Hepatocyte (in vitro differentiated cells): ENCODE measurements around the gene CCT4. TPM values are rescaled to one million over a fixed set of nuclear protein-coding genes. Genes with fewer than 3 reads are reported as not detected.
A peak's percentile ranks its signal among the peaks of the same experiment; 100 is the strongest.

Source experiments
- DNase-seq: peaks from one replicate; pipeline ENCODE4 v3.0.0-alpha.2; 2016; ENCODE audit warnings: low spot score
- H2AFZ ChIP-seq: fragments of 200-600 bp; sonication (generic); 2 replicates; pipeline ENCODE4 v1.6.0; 2016; ENCODE audit warnings: antibody characterized with exemption, mild to moderate bottlenecking
- H3K27ac ChIP-seq: fragments of 200-600 bp; sonication (generic); 2 replicates; pipeline ENCODE4 v1.5.1; 2016; ENCODE audit warnings: mild to moderate bottlenecking
- H3K27me3 ChIP-seq: fragments of 200-600 bp; sonication (generic); 2 replicates; pipeline ENCODE4 v1.6.1; 2016
- H3K36me3 ChIP-seq: fragments of 200-600 bp; sonication (generic); replicated peaks from 2 replicates; pipeline ENCODE4 v1.5.1; 2016; ENCODE audit warnings: low read depth; ENCODE audit not compliant: insufficient read depth
- H3K4me1 ChIP-seq: fragments of 200-600 bp; sonication (generic); 2 replicates; pipeline ENCODE4 v1.5.1; 2016; ENCODE audit warnings: mild to moderate bottlenecking, moderate library complexity; ENCODE audit not compliant: insufficient read depth
- H3K4me2 ChIP-seq: fragments of 200-600 bp; sonication (generic); 2 replicates; pipeline ENCODE4 v1.6.0; 2016
- H3K4me3 ChIP-seq: fragments of 200-600 bp; sonication (generic); 2 replicates; pipeline ENCODE4 v1.5.1; 2016; ENCODE audit warnings: mild to moderate bottlenecking
- H3K79me2 ChIP-seq: fragments of 200-600 bp; sonication (generic); 2 replicates; pipeline ENCODE4 v1.6.0; 2017; ENCODE audit warnings: mild to moderate bottlenecking
- H3K9me2 ChIP-seq: fragments of 200-600 bp; sonication (generic); replicated peaks from 2 replicates; pipeline ENCODE4 v1.6.0; 2017; ENCODE audit warnings: mild to moderate bottlenecking; ENCODE audit not compliant: insufficient read depth
- H3K9me3 ChIP-seq: fragments of 200-600 bp; sonication (generic); 2 replicates; pipeline ENCODE4 v1.5.1; 2016; ENCODE audit warnings: low read depth, mild to moderate bottlenecking
- H4K20me1 ChIP-seq: fragments of 200-600 bp; sonication (generic); 2 replicates; pipeline ENCODE4 v1.6.0; 2016; ENCODE audit warnings: mild to moderate bottlenecking; ENCODE audit not compliant: insufficient read depth, poor library complexity, severe bottlenecking
- EZH2 ChIP-seq: fragments of 200-600 bp; sonication (generic); IDR thresholded peaks from 2 replicates; pipeline ENCODE4 v1.6.1; 2016; ENCODE audit warnings: antibody characterized with exemption, mild to moderate bottlenecking, borderline replicate concordance
- EZH2phosphoT487 ChIP-seq: fragments of 200-600 bp; sonication (generic); IDR thresholded peaks from one replicate; pipeline ENCODE4 v1.6.1; 2018; ENCODE audit warnings: antibody characterized with exemption, mild to moderate bottlenecking, low read depth, moderate library complexity; ENCODE audit not compliant: unreplicated experiment, severe bottlenecking
- WGBS: methylation state at CpG from one replicate; pipeline ENCODE4 v1.1.6; 2016; ENCODE audit warnings: low lambda C conversion rate; ENCODE audit errors: missing lambda C conversion rate; 5-methylcytosine and 5-hydroxymethylcytosine counted together
- polyA plus RNA-seq: library from polyadenylated mRNA; unstranded; fragments of >200 nt; fragmentation: Nextera tagmentation; extraction: Ambion mirVana; gene quantifications from 2 replicates; pipeline ENCODE4 v1.2.1, GENCODE V29; 2016
- total RNA-seq: library from RNA; depleted of rRNA; stranded (reverse); fragments of >200 nt; gene quantifications from 2 replicates; pipeline ENCODE4 v1.2.3, GENCODE V29; 2014
- TF ChIP-seq, protein P1 (sequence below): fragments of 200-600 bp; sonication (generic); IDR thresholded peaks from 2 replicates; pipeline ENCODE4 v1.5.1; 2016; ENCODE audit warnings: antibody characterized with exemption, mild to moderate bottlenecking; ENCODE audit not compliant: poor library complexity

CCT4 gene, protein sequence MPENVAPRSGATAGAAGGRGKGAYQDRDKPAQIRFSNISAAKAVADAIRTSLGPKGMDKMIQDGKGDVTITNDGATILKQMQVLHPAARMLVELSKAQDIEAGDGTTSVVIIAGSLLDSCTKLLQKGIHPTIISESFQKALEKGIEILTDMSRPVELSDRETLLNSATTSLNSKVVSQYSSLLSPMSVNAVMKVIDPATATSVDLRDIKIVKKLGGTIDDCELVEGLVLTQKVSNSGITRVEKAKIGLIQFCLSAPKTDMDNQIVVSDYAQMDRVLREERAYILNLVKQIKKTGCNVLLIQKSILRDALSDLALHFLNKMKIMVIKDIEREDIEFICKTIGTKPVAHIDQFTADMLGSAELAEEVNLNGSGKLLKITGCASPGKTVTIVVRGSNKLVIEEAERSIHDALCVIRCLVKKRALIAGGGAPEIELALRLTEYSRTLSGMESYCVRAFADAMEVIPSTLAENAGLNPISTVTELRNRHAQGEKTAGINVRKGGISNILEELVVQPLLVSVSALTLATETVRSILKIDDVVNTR
- total RNA-seq (107 and 115 TPM in 2 replicates), polyA plus RNA-seq (84.3 and 84.6 TPM in 2 replicates)

DNA sequence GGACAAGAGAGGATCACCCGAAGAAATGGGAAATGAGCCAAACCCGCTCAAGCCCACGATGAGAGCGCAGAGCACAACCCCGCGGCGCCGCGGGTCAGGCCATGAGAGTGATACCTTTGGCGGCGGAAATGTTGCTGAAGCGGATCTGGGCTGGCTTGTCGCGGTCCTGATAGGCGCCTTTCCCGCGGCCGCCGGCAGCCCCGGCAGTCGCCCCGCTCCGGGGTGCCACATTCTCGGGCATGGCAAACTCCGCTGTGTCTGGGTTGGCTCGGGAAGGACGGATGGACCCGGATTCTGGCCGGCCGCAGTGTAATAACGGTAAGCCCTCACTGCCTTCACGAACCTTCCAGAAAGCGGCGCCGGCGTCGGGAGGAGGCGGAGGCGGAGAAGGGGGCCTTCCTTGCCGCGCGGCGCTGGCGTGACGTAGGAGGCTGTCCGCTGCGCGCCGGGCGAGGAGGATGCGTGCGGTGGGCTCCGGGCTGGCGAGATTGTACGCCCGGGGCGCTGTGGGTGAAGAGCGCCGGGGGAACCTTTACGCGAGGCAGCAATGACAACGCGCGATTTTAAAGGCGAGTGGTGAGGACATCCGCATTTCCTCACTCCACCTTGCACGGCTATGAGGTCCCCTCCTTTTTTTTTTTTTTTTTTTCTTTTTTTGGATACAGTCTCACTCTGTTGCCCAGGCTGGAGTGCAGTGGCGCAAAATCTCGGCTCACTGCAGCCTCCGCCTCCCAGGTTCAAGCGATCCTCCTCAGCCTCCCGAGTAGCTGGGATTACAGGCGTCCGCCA is at the start of gene CCT4:
Gene CCT4 (minus strand): TSS at position 390 of the 789 bp plus-strand sequence. CDS start 149 bp downstream, at position 241.
- Histone ChIP-seq H3K27me3 (no peaks in the 10 kb centered on the region), H3K36me3 (no peaks in the 10 kb centered on the region), H4K20me1 (peaks cover 30% of the 10 kb centered on the region), H2AFZ (peak within 1 kb of the TSS; percentile 83), H3K4me1 (peaks cover 12% of the 10 kb centered on the region), H3K9me2 (no peaks in the 10 kb centered on the region), H3K4me3 (peak within 1 kb of the TSS; percentile 77), H3K79me2 (peaks cover 47% of the 10 kb centered on the region), H3K4me2 (peak within 1 kb of the TSS; percentile 77), H3K27ac (peak within 1 kb of the TSS; percentile 96), H3K9me3 (no peaks in the 10 kb centered on the region)
- 2% methylated on average over 71 of the region's 74 CpGs for WGBS
- DNase-seq, result peak; percentile 94
- TF ChIP-seq, protein P1, sequence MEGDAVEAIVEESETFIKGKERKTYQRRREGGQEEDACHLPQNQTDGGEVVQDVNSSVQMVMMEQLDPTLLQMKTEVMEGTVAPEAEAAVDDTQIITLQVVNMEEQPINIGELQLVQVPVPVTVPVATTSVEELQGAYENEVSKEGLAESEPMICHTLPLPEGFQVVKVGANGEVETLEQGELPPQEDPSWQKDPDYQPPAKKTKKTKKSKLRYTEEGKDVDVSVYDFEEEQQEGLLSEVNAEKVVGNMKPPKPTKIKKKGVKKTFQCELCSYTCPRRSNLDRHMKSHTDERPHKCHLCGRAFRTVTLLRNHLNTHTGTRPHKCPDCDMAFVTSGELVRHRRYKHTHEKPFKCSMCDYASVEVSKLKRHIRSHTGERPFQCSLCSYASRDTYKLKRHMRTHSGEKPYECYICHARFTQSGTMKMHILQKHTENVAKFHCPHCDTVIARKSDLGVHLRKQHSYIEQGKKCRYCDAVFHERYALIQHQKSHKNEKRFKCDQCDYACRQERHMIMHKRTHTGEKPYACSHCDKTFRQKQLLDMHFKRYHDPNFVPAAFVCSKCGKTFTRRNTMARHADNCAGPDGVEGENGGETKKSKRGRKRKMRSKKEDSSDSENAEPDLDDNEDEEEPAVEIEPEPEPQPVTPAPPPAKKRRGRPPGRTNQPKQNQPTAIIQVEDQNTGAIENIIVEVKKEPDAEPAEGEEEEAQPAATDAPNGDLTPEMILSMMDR, result no peak
- no peak for TF ChIP-seq EZH2phosphoT487
- TF ChIP-seq EZH2, result no peak

- Histone ChIP-seq H3K9me3 (no peaks in the 10 kb centered on the region), H4K20me1 (no peaks in the 10 kb centered on the region), H3K27me3 (no peaks in the 10 kb centered on the region), H3K27ac (no peak overlapping the region), H3K36me3 (no peaks in the 10 kb centered on the region), H3K9me2 (no peaks in the 10 kb centered on the region), H3K4me1 (peaks cover 4% of the 10 kb centered on the region), H3K79me2 (peaks cover 2% of the 10 kb centered on the region), H3K4me2 (no peak overlapping the region), H3K4me3 (no peak overlapping the region), H2AFZ (no peak overlapping the region)
- no peak for DNase-seq
- WGBS, result 82% methylated on average over 5 of the region's 5 CpGs
- TF ChIP-seq EZH2phosphoT487 (no peak), EZH2 (no peak)
- TF ChIP-seq, protein P1, result no peak
Observed at GRCh38 chr2:61937886-61938285, 49.4 kb upstream of the CCT4 start.

DNA sequence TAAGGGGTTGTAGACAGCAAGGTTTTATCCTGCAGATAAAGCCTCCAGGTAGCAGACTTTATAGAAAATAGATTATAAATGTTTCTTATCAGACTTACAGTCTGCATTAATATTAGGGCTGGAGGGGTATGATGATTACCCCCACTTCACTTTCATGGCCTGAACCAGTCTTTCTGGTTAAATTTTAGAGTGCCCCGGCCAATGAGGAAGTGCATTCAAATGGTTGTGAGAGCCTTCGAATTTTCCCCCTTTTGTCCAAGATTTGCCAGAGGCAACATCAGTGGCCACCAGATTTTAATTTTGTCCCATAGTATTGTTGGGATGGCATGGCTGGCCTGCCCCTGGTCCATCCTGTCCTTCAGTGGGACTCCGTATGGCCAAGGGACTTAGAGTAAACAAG is 48.6 kb upstream of the CCT4 start:
- TF ChIP-seq EZH2phosphoT487 (no peak), EZH2 (no peak)
- TF ChIP-seq, protein P1, result no peak
- no peak overlapping the region for H3K4me3 ChIP-seq
- no peak overlapping the region for H3K27ac ChIP-seq
- no peaks in the 10 kb centered on the region for H3K27me3 ChIP-seq
- H4K20me1 ChIP-seq, result no peaks in the 10 kb centered on the region
- H3K4me1 ChIP-seq, result peaks cover 4% of the 10 kb centered on the region
- H3K79me2 ChIP-seq, result peaks cover 2% of the 10 kb centered on the region
- H2AFZ ChIP-seq, result no peak overlapping the region
- 90% methylated on average over 3 of the region's 3 CpGs for WGBS
- H3K9me3 ChIP-seq, result no peaks in the 10 kb centered on the region
- no peak overlapping the region for H3K4me2 ChIP-seq
- H3K36me3 ChIP-seq, result no peaks in the 10 kb centered on the region
- no peaks in the 10 kb centered on the region for H3K9me2 ChIP-seq
- no peak for DNase-seq
